ENCODE results near the gene PPP1R2B. TPM values are rescaled to one million over a fixed set of nuclear protein-coding genes. Genes with fewer than 3 reads are reported as not detected.

Gene PPP1R2B
- total RNA-seq, 1 donor from 2014 or later = not detected

DNA sequence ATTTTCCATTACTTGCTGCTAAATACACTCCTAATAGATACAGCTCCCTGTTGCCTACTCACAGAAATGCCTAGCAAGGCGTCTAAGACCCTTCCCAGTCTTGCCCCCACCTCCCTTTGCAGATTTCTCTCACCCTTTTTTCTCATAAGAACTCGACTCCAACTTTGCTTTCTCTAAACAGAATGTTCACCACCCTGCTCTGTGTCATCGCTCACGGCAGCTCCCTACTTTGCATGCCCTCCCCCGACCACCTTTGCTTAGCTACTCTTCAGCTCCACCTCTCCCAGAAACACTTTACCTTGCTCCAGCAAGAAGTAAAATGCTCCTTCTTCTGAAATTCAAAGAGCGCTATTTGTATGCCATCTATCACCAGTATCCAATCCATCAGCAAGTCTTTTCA lies 15.2 kb upstream of the PPP1R2B start:
- Mint-ChIP-seq H3K27ac (ENCODE audit: unreplicated experiment) (no peak overlapping the region), H3K4me1 (ENCODE audit: low read depth, unreplicated experiment) (peaks cover 10% of the 10 kb centered on the region), H3K9me3 (ENCODE audit: unreplicated experiment) (no peaks in the 10 kb centered on the region), H3K27me3 (ENCODE audit: low read depth, unreplicated experiment) (no peaks in the 10 kb centered on the region), H3K36me3 (ENCODE audit: low read depth, unreplicated experiment) (no peaks in the 10 kb centered on the region), H3K4me3 (ENCODE audit: unreplicated experiment) (no peak overlapping the region)
- no peak for FAIRE-seq
- H2AFZ ChIP-seq (ENCODE audit: low read depth, low read length) = no peak overlapping the region
- no peaks in the 10 kb centered on the region for H3K36me3 ChIP-seq (ENCODE audit: insufficient read depth, low read length)
- H3K79me2 ChIP-seq (ENCODE audit: insufficient read depth, low read length) = no peaks in the 10 kb centered on the region
- no peak for TF ChIP-seq EZH2 (IDR thresholded peaks at IDR 0.05; ENCODE audit: insufficient read depth, low read length)
- TF ChIP-seq, protein P1, sequence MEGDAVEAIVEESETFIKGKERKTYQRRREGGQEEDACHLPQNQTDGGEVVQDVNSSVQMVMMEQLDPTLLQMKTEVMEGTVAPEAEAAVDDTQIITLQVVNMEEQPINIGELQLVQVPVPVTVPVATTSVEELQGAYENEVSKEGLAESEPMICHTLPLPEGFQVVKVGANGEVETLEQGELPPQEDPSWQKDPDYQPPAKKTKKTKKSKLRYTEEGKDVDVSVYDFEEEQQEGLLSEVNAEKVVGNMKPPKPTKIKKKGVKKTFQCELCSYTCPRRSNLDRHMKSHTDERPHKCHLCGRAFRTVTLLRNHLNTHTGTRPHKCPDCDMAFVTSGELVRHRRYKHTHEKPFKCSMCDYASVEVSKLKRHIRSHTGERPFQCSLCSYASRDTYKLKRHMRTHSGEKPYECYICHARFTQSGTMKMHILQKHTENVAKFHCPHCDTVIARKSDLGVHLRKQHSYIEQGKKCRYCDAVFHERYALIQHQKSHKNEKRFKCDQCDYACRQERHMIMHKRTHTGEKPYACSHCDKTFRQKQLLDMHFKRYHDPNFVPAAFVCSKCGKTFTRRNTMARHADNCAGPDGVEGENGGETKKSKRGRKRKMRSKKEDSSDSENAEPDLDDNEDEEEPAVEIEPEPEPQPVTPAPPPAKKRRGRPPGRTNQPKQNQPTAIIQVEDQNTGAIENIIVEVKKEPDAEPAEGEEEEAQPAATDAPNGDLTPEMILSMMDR (IDR thresholded peaks at IDR 0.05; ENCODE audit: insufficient read depth, low read depth, low read length) = no peak
- H3K9ac ChIP-seq (ENCODE audit: low read length) = no peak overlapping the region
- H3K27me3 ChIP-seq (ENCODE audit: insufficient read depth, low read length) = no peaks in the 10 kb centered on the region
- no peaks in the 10 kb centered on the region for H4K20me1 ChIP-seq (ENCODE audit: insufficient read depth, low read length)
- H3K4me2 ChIP-seq (ENCODE audit: low read length) = no peak overlapping the region
- no peaks in the 10 kb centered on the region for H3K4me1 ChIP-seq (ENCODE audit: insufficient read depth, low read length)
- H3K27ac ChIP-seq (ENCODE audit: low read depth, low read length) = no peak overlapping the region
- H3K9me3 ChIP-seq (ENCODE audit: insufficient read depth, low read depth, low read length) = no peaks in the 10 kb centered on the region
- no peak for DNase-seq (ENCODE audit: low read depth)
- H3K4me3 ChIP-seq (ENCODE audit: insufficient read depth, low read depth, low read length) = no peak overlapping the region

GRCh38 chr5:156835905-156836304 lies 14.2 kb upstream of the PPP1R2B start:
- Histone ChIP-seq H3K4me2 (ENCODE audit: low read length) (no peak overlapping the region), H3K4me1 (ENCODE audit: insufficient read depth, low read length) (no peaks in the 10 kb centered on the region), H3K4me3 (ENCODE audit: insufficient read depth, low read depth, low read length) (no peak overlapping the region), H3K79me2 (ENCODE audit: insufficient read depth, low read length) (no peaks in the 10 kb centered on the region), H3K27ac (ENCODE audit: low read depth, low read length) (no peak overlapping the region), H4K20me1 (ENCODE audit: insufficient read depth, low read length) (no peaks in the 10 kb centered on the region), H3K36me3 (ENCODE audit: insufficient read depth, low read length) (no peaks in the 10 kb centered on the region), H3K27me3 (ENCODE audit: insufficient read depth, low read length) (no peaks in the 10 kb centered on the region), H2AFZ (ENCODE audit: low read depth, low read length) (no peak overlapping the region), H3K9ac (ENCODE audit: low read length) (no peak overlapping the region), H3K9me3 (ENCODE audit: insufficient read depth, low read depth, low read length) (no peaks in the 10 kb centered on the region)
- DNase-seq (ENCODE audit: low read depth) (no peak), FAIRE-seq (no peak)
- Mint-ChIP-seq H3K4me1 (ENCODE audit: low read depth, unreplicated experiment) (peaks cover 10% of the 10 kb centered on the region), H3K4me3 (ENCODE audit: unreplicated experiment) (no peak overlapping the region), H3K36me3 (ENCODE audit: low read depth, unreplicated experiment) (no peaks in the 10 kb centered on the region), H3K9me3 (ENCODE audit: unreplicated experiment) (no peaks in the 10 kb centered on the region), H3K27ac (ENCODE audit: unreplicated experiment) (no peak overlapping the region), H3K27me3 (ENCODE audit: low read depth, unreplicated experiment) (no peaks in the 10 kb centered on the region)
- TF ChIP-seq, protein P1 (IDR thresholded peaks at IDR 0.05; ENCODE audit: insufficient read depth, low read depth, low read length) = no peak
- no peak for TF ChIP-seq EZH2 (IDR thresholded peaks at IDR 0.05; ENCODE audit: insufficient read depth, low read length)

GRCh38 chr5:156836846-156837245 lies 13.2 kb upstream of the PPP1R2B start:
- Histone ChIP-seq H3K4me3 (ENCODE audit: insufficient read depth, low read depth, low read length) (no peak overlapping the region), H3K27ac (ENCODE audit: low read depth, low read length) (no peak overlapping the region)

More at GRCh38 chr5:156836846-156837245, 13.2 kb upstream of the PPP1R2B start:
- TF ChIP-seq, protein P1 (IDR thresholded peaks at IDR 0.05; ENCODE audit: insufficient read depth, low read depth, low read length) = no peak
- no peaks in the 10 kb centered on the region for H3K4me1 ChIP-seq (ENCODE audit: insufficient read depth, low read length)
- H3K9ac ChIP-seq (ENCODE audit: low read length) = no peak overlapping the region
- peaks cover 10% of the 10 kb centered on the region for H3K4me1 Mint-ChIP-seq (ENCODE audit: low read depth, unreplicated experiment)
- no peak for FAIRE-seq
- no peak overlapping the region for H3K4me2 ChIP-seq (ENCODE audit: low read length)
- H3K9me3 Mint-ChIP-seq (ENCODE audit: unreplicated experiment) = no peaks in the 10 kb centered on the region
- no peaks in the 10 kb centered on the region for H3K27me3 Mint-ChIP-seq (ENCODE audit: low read depth, unreplicated experiment)
- H3K36me3 Mint-ChIP-seq (ENCODE audit: low read depth, unreplicated experiment) = no peaks in the 10 kb centered on the region
- no peak overlapping the region for H2AFZ ChIP-seq (ENCODE audit: low read depth, low read length)
- H3K36me3 ChIP-seq (ENCODE audit: insufficient read depth, low read length) = no peaks in the 10 kb centered on the region
- no peaks in the 10 kb centered on the region for H3K9me3 ChIP-seq (ENCODE audit: insufficient read depth, low read depth, low read length)
- H4K20me1 ChIP-seq (ENCODE audit: insufficient read depth, low read length) = no peaks in the 10 kb centered on the region
- DNase-seq (ENCODE audit: low read depth) = no peak
- H3K27ac Mint-ChIP-seq (ENCODE audit: unreplicated experiment) = no peak overlapping the region
- H3K4me3 Mint-ChIP-seq (ENCODE audit: unreplicated experiment) = no peak overlapping the region
- H3K79me2 ChIP-seq (ENCODE audit: insufficient read depth, low read length) = no peaks in the 10 kb centered on the region
- no peaks in the 10 kb centered on the region for H3K27me3 ChIP-seq (ENCODE audit: insufficient read depth, low read length)

Data from astrocyte (in vitro differentiated cells and primary cell).